ENCODE data around the gene UPK2.

The UPK2 gene

DNA sequence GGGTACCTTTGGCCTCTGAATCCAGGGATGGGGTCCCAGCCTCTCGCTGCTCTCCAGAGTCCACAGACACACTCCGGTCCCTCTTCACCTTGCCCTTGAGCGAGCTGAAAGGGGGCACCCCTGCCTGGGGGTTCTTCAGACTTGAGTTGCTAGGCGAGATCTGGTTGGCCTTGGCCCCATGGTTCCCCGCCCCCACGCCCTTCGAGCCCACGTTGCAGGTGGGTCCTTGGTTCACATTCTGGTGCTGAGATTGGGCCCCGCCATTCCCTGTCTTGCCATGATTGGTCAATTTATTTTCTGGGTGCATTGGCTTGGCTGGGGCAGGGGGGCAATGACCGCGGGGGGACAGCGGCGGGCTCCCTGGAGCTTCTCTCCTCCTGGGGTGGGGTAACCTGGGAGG is 47.8 kb upstream of the UPK2 start:
- H3K4me3 ChIP-seq (ENCODE audit: low read depth, low read length) = no peak overlapping the region
- peaks cover 0 to 33% of the 10 kb centered on the region in 2 experiments; a peak in 2 of 3 replicates for H3K36me3 ChIP-seq (ENCODE audit: control insufficient read depth in 2 of 2, insufficient read depth in 1 of 2, low read length in 2 of 2)
- H3K4me1 ChIP-seq (ENCODE audit: control insufficient read depth, insufficient read depth, low read length) = peaks cover 14% of the 10 kb centered on the region
- H3K27ac ChIP-seq (ENCODE audit: extremely low read depth, low read depth, low read length) = no peak overlapping the region
- ChIA-PET POLR2A (interaction anchor here (1.1 to 6.3 kb wide), 3 partner anchors 22 to 115 kb away, joined by 4 to 96 read pairs (median 4); no protein-coding TSS in a partner anchor), CTCF (interaction anchor here (0.6 to 6.9 kb wide), 11 partner anchors 9 to 468 kb away, joined by 3 to 196 read pairs (median 4); partner anchors contain the start of genes BCL9L and UPK2)
- H3K9me3 ChIP-seq (ENCODE audit: control insufficient read depth, insufficient read depth, low read depth, low read length) = no peaks in the 10 kb centered on the region
- TF ChIP-seq ZNF184 (tag by site-specific recombination; IDR thresholded peaks at IDR 0.05) = no peak
- no peak for TF ChIP-seq ZFP3 (tag by site-specific recombination; IDR thresholded peaks at IDR 0.05; ENCODE audit: low read depth)
- no peak for TF ChIP-seq ZNF335 (tag by site-specific recombination; conservative IDR thresholded peaks at IDR 0.05)
- 0 out of 2 replicates have a peak, but pooled peaks have one; percentile 17 for TF ChIP-seq GLIS2 (tag by site-specific recombination; IDR thresholded peaks at IDR 0.05)
- TF ChIP-seq TRIM28 (IDR thresholded peaks at IDR 0.05; ENCODE audit: borderline replicate concordance, low read length) = no peak
- no peak for TF ChIP-seq ZFP69B (tag by site-specific recombination; IDR thresholded peaks at IDR 0.05)

DNA sequence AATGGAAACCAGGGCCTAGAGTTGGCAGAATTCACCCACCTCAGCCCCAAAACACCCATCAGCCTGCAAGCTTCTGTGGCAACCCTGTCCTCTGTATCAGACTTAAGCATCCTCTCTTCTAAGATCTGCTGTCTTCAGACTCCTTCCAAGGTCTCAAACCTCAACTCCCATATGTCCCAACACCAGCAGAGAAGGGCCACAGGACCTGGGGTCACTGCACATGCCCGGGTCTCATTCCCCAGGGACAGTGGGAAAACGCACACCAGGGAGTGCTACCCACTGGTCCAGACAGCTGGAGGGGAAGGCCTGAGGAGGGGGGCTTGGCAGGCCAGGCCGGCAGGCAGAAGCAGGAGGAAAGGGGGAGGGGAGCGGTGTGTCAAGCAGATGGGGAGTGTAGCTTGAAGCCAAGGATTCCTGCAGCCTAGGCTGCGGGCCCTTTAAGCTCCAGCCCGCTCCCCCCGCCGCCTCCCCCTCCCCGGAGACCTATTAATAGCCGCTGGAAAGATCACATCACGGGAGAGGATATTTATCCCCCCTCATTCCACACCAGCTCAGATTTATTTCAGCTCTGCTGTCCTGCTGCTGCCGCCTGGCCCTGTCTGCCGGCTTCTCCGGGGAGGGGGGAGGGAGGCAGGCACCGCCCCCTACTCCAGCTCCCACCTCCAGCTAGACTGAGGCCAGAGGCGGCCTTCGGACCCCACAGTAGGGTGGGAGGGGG is 47.0 kb upstream of the UPK2 start:
- H3K4me1 ChIP-seq (ENCODE audit: control insufficient read depth, insufficient read depth, low read length) = peaks cover 14% of the 10 kb centered on the region
- H3K36me3 ChIP-seq (ENCODE audit: control insufficient read depth in 2 of 2, insufficient read depth in 1 of 2, low read length in 2 of 2) = peaks cover 0 to 27% of the 10 kb centered on the region in 2 experiments; a peak in 2 of 3 replicates
- H3K4me3 ChIP-seq (ENCODE audit: low read depth, low read length) = peak overlapping the region; percentile 9
- CTCF ChIA-PET = interaction anchor here (0.6 to 6.9 kb wide), 13 partner anchors 20 to 286 kb away, joined by 3 to 196 read pairs (median 4); partner anchors contain the start of genes BCL9L and UPK2
- H3K27ac ChIP-seq (ENCODE audit: extremely low read depth, low read depth, low read length) = peak overlapping the region; percentile 65; the same call in 1 of the 2 replicates
- no peaks in the 10 kb centered on the region for H3K9me3 ChIP-seq (ENCODE audit: control insufficient read depth, insufficient read depth, low read depth, low read length)
- POLR2A ChIA-PET = interaction anchor here (0.5 to 6.3 kb wide), 9 partner anchors 14 to 274 kb away, joined by 3 to 96 read pairs (median 4); partner anchors contain the start of gene VPS11
- TF ChIP-seq ZBTB17 (tag by site-specific recombination; IDR thresholded peaks at IDR 0.05) = peak; percentile 83
- no peak for TF ChIP-seq ZNF664 (tag by site-specific recombination; IDR thresholded peaks at IDR 0.05)
- TF ChIP-seq KLF10 (tag by site-specific recombination; IDR thresholded peaks at IDR 0.05) = peak; percentile 61; the same call in 1 of the 2 replicates
- TF ChIP-seq ZBTB20 (tag by site-specific recombination; IDR thresholded peaks at IDR 0.05) = peak; percentile 50
- TF ChIP-seq GFI1B (tag by site-specific recombination; IDR thresholded peaks at IDR 0.05) = peak; percentile 64
- TF ChIP-seq ZNF341 (tag by site-specific recombination; IDR thresholded peaks at IDR 0.05; ENCODE audit: low read depth) = peak; percentile 79
- no peak for TF ChIP-seq ZNF76 (tag by site-specific recombination; IDR thresholded peaks at IDR 0.05; ENCODE audit: borderline replicate concordance, low read depth)
- TF ChIP-seq, protein P1, sequence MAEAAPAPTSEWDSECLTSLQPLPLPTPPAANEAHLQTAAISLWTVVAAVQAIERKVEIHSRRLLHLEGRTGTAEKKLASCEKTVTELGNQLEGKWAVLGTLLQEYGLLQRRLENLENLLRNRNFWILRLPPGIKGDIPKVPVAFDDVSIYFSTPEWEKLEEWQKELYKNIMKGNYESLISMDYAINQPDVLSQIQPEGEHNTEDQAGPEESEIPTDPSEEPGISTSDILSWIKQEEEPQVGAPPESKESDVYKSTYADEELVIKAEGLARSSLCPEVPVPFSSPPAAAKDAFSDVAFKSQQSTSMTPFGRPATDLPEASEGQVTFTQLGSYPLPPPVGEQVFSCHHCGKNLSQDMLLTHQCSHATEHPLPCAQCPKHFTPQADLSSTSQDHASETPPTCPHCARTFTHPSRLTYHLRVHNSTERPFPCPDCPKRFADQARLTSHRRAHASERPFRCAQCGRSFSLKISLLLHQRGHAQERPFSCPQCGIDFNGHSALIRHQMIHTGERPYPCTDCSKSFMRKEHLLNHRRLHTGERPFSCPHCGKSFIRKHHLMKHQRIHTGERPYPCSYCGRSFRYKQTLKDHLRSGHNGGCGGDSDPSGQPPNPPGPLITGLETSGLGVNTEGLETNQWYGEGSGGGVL (tag by site-specific recombination; IDR thresholded peaks at IDR 0.05) = peak; percentile 90
- TF ChIP-seq SP2 (tag by site-specific recombination; IDR thresholded peaks at IDR 0.05) = peak; percentile 21; the same call in 1 of the 2 replicates
- peak; percentile 47 for TF ChIP-seq IKZF3 (tag by site-specific recombination; IDR thresholded peaks at IDR 0.05)
- peak; percentile 71 for TF ChIP-seq WT1 (tag by site-specific recombination; IDR thresholded peaks at IDR 0.05)
- peak; percentile 35; the same call in 1 of the 2 replicates for TF ChIP-seq KLF9 (tag by site-specific recombination; IDR thresholded peaks at IDR 0.05; ENCODE audit: low read depth)
- TF ChIP-seq ZNF366 (tag by site-specific recombination; conservative IDR thresholded peaks at IDR 0.05) = peak; percentile 53; the same call in 1 of the 2 replicates
- TF ChIP-seq ZNF629 (tag by site-specific recombination; IDR thresholded peaks at IDR 0.05) = 0 out of 2 replicates have a peak, but pooled peaks have one; percentile 31
- TF ChIP-seq MZF1 (tag by site-specific recombination; IDR thresholded peaks at IDR 0.05; ENCODE audit: borderline replicate concordance) = peak; percentile 44; the same call in 1 of the 2 replicates
- TF ChIP-seq ZEB2 (tag by site-specific recombination; IDR thresholded peaks at IDR 0.05) = peak; percentile 40; the same call in 1 of the 2 replicates
- peak; percentile 74 for TF ChIP-seq GLIS2 (tag by site-specific recombination; IDR thresholded peaks at IDR 0.05)
- peak; percentile 83 for TF ChIP-seq ZBTB48 (tag by site-specific recombination; IDR thresholded peaks at IDR 0.05)
- TF ChIP-seq, protein P2, sequence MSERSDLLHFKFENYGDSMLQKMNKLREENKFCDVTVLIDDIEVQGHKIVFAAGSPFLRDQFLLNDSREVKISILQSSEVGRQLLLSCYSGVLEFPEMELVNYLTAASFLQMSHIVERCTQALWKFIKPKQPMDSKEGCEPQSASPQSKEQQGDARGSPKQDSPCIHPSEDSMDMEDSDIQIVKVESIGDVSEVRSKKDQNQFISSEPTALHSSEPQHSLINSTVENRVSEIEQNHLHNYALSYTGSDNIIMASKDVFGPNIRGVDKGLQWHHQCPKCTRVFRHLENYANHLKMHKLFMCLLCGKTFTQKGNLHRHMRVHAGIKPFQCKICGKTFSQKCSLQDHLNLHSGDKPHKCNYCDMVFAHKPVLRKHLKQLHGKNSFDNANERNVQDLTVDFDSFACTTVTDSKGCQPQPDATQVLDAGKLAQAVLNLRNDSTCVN (tag by site-specific recombination; optimal IDR thresholded peaks at IDR 0.05) = peak; percentile 13
- no peak for TF ChIP-seq BCL11A (tag by site-specific recombination; IDR thresholded peaks at IDR 0.05; ENCODE audit: low read depth)
- TF ChIP-seq ZIC2 (tag by site-specific recombination; IDR thresholded peaks at IDR 0.05) = peak; percentile 89
- TF ChIP-seq ZNF423 (tag by site-specific recombination; IDR thresholded peaks at IDR 0.05) = peak; percentile 50; the same call in 1 of the 2 replicates
- TF ChIP-seq ZNF623 (tag by site-specific recombination; IDR thresholded peaks at IDR 0.05) = peak; percentile 40; the same call in 1 of the 2 replicates
- TF ChIP-seq ZNF600 (tag by site-specific recombination; IDR thresholded peaks at IDR 0.05) = peak; percentile 47; the same call in 1 of the 2 replicates
- TF ChIP-seq ZFHX2 (tag by site-specific recombination; conservative IDR thresholded peaks at IDR 0.05) = no peak
- 0 out of 2 replicates have a peak, but pooled peaks have one; percentile 38 for TF ChIP-seq ZNF24 (tag by site-specific recombination; IDR thresholded peaks at IDR 0.05)

Measured in HEK293 (cell line).